NCI-H2196 treated with DMSO at 0.1 percent for 48 hours (cell line): ENCODE data around the gene OR1J1.

Source experiments
- DNase-seq: peaks from one replicate; lab custom pipeline; 2025; ENCODE audit not compliant: unreplicated experiment; lab: John Stamatoyannopoulos, UW

Gene OR1J1

DNA sequence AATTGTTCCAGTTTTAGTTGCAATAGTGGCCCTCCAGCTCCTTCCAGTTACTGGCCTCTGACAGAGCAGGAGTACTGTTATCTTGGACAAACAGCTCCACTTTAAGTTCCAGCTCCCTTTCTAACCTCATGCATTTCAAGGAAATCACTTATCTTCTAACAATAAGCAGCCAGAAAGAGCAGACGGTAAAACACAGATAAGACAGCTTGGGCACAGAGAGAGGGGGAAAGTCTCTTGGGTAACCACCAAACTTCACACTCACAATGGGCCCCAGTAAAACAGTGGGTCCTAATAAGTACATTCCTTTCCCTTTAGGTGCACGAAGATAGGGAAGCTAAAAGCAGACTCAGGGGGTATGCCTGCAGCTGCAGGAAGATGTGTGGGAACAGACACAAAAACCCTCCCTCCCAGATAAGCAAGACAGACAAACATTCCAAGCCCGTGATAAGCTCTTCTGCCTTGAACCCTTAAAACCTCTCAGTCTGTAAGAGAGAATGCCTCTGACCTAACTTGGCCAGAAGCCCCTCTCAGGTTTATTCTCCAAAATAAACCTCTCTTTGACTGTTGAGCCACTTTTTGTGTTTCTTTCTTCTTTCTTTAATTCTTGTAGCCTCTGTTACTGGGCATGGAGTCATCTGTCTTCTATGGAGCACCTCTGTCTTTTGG is 30.8 kb downstream of the OR1J1 start:
- no peak for DNase-seq

DNA sequence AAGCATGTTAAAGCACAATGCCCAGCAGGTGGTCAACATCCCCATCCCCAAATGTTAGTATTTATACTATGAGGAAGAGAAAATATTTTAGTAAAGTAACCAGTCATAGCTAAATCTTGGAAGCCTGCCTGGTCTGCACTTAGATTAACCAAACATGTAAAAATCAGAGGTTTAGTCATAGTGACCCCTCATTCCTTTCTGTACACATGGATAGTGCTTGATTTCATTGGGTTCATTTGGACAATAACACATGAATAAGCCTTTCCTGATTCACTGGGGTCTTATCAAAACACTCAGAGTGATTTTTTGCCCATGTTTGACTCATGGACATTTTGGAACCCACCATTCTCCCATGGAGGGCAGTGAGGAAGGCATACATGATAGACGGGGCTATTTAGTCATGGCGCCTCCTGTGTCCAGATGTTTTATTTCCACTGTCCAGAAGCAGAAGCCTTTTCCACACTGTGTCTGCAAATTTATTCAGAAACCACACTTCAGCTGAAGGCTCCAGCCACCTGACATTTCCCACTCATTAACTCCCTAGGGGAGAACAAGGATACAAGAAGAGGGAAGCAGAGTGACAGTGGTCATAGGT is 32.5 kb downstream of the OR1J1 start:
- no peak for DNase-seq

DNA sequence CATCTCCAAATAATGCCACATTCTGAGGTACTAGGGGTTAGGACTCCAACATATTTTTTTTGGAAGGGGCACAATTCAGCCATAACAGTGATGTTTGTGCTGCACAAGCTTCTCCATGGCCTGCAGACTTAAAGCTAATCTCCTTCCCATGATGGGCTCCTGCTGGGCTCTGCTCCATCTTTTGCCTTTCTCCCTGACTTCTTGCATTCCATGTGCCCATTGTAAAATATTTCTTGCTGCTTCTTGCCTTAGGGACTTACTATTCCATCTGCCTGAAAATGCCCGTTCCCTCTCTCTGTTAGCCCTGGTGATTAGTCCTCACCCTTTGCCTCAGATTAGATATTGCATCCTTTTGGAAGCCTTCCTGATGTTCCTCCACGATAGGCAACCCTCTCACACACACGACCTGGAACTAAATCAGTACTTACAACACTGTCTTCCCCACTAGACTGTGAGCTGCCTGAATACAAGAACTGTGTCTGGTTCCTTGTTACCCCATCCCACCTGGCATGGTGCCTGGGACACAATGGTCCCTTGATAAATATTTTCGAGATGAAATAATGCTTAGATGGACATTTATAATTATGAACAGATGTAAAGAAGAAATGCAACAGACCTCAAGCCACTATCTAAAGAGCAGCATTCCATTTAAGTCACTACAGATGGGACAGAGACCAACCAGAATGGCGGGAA is 33.5 kb downstream of the OR1J1 start:
- DNase-seq: no peak

DNA sequence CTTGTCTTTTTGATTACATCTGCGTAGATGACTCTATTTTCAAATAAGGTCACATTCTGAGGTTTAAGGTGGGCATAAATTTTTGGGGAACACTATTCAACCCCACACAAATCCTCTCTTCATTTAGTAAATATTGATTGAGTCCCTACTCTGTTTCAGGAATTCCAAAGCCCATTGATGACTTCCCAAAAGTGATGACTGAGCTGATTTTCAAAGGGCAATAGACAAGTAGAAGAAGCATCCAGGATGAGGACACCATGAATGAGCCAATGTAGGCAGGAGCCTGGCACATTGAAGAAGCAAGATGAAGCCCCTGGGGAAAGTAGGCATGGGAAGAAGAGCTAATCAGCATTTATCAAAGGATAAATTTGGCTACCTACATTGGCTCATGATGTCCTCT is 35.2 kb downstream of the OR1J1 start:
- no peak for DNase-seq
